Measurements from ENCODE around the gene GZMB.
"Not testable (repeated sequence)": the region's sequence is repeated elsewhere in the genome, so short reads cannot be mapped to it uniquely, and the experiment has no call there.

The GZMB gene

GRCh38 chr14:24609655-24610344, 24.2 kb downstream of the GZMB start, which contains the start of gene GZMH:
Gene GZMH (minus strand): TSS chr14:24609685. CDS start chr14:24609613, 72 bp downstream.
- TF ChIP-seq POLR2A (IDR thresholded peaks at IDR 0.05; ENCODE audit: low read length), result no peak
- TF ChIP-seq GATA1 (IDR thresholded peaks at IDR 0.05; ENCODE audit: low read depth, low read length), result no peak
- no peak for DNase-seq

DNA sequence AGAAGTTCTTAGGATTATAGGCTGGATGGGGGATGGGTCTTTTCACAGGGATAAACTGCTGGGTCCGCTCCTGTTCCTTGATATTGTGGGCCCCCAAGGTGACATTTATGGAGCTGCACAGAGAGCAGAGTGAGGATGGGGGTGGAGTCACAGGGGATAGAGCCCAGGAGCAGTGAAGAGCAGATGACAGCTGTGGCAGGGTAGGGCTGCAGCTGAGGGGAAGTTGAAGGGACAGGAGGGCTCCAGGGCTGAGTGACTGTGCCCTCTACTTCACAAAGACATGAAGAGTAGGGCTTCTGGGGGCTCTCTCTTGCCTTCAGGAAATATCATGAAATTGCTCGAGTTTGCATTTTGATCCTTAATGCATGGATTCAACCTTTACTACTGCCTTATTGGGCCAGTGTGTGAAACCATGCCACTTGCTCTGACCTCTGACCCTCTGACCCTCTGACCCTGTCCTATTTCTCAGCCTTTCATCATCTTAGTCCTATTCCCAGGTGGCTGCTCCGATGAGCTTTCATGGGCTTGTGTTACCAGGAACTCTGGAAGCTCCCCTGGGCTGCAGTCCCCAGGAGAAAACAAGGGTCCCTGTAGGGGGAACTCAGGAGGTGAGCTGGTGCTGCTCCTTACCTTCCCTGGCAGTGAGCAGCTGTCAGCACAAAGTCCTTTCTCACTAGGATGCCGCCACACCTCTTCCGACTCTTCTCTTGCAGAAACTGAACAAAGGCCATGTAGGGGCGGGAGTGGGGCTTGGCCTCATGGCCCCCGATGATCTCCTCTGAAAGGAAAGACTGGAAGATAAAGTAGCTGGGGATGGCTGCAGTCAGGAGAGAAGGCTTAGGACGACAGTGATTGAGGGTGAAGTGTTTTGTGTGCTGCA, 26.1 kb downstream of the GZMB start:
- TF ChIP-seq POLR2A (IDR thresholded peaks at IDR 0.05; ENCODE audit: low read length) (no peak), GATA1 (IDR thresholded peaks at IDR 0.05; ENCODE audit: low read depth, low read length) (no peak)
- DNase-seq, result no peak

GRCh38 chr14:24607081-24607480, 26.9 kb downstream of the GZMB start:
- TF ChIP-seq POLR2A (IDR thresholded peaks at IDR 0.05; ENCODE audit: low read length) (no peak), GATA1 (IDR thresholded peaks at IDR 0.05; ENCODE audit: low read depth, low read length) (no peak)
- DNase-seq, result no peak

DNA sequence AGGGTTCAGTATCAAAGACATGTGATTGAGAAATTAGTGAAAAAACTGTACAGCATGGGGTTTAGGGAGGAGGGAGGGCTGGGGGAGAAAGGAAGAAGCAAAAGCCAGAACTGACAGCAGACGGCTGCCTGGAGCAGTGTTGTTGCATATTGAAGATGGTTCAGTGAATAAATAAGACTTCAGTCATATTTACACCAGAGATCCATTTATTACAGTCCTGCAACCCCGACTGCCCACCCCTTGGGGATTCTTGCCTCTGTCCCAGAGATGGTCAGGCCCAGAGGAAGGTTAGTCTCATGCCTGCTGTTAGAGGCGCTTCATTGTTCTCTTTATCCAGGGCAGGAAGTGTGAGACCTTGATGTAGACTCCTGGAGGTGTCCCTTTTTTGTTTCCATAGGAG, 27.7 kb downstream of the GZMB start:
- no peak for DNase-seq
- no peak for TF ChIP-seq POLR2A (IDR thresholded peaks at IDR 0.05; ENCODE audit: low read length)
- TF ChIP-seq GATA1 (IDR thresholded peaks at IDR 0.05; ENCODE audit: low read depth, low read length), result no peak

GRCh38 chr14:24605435-24606190, 28.4 kb downstream of the GZMB start:
- no peak for TF ChIP-seq GATA1 (IDR thresholded peaks at IDR 0.05; ENCODE audit: low read depth, low read length)
- TF ChIP-seq POLR2A (IDR thresholded peaks at IDR 0.05; ENCODE audit: low read length), result no peak
- peak; percentile 22 to 55 for DNase-seq

- TF ChIP-seq GATA1 (IDR thresholded peaks at IDR 0.05; ENCODE audit: low read depth, low read length) (no peak), POLR2A (IDR thresholded peaks at IDR 0.05; ENCODE audit: low read length) (no peak)
- no peak for DNase-seq
These were observed 36.6 kb downstream of the GZMB start for GRCh38 chr14:24597403-24597802.

- no peak for DNase-seq
- TF ChIP-seq POLR2A (IDR thresholded peaks at IDR 0.05; ENCODE audit: low read length), result no peak
- no peak for TF ChIP-seq GATA1 (IDR thresholded peaks at IDR 0.05; ENCODE audit: low read depth, low read length)
These were observed 38.7 kb downstream of the GZMB start for GRCh38 chr14:24595073-24595808.

DNA sequence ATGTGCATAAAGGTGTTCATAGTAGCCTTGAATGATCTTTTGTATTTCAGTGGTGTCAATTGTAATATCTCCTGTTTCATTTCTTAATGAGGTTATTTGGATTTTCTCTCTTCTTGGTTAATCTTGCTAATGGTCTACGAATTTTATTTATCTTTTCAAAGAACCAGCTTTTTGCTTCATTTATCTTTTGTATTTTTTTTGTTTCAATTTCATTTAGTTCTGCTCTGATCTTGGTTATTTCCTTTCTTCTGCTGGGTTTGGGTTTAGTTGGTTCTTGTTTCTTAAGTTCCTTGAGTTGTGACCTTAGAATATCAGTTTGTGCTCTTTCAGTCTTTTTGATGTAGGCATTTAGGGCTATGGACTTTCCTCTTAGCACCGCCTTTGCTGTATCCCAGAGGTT, 43.0 kb downstream of the GZMB start:
- DNase-seq, result not testable (repeated sequence)

DNA sequence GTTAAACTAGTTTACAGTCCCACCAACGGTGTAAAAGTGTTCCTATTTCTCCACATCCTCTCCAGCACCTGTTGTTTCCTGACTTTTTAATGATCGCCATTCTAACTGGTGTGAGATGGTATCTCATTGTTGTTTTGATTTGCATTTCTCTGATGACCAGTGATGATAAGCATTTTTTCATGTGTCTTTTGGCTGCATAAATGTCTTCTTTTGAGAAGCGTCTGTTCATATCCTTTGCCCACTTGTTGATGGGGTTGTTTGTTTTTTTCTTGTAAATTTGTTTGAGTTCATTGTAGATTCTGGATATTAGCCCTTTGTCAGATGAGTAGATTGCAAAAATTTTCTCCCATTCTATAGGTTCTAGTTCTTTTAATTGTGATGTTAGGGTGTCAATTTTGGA, 49.6 kb downstream of the GZMB start:
- DNase-seq, result not testable (repeated sequence)
